ENCODE measurements around the gene OSCP1.
A peak's percentile ranks its signal among the peaks of the same experiment; 100 is the strongest.

OSCP1 gene

DNA sequence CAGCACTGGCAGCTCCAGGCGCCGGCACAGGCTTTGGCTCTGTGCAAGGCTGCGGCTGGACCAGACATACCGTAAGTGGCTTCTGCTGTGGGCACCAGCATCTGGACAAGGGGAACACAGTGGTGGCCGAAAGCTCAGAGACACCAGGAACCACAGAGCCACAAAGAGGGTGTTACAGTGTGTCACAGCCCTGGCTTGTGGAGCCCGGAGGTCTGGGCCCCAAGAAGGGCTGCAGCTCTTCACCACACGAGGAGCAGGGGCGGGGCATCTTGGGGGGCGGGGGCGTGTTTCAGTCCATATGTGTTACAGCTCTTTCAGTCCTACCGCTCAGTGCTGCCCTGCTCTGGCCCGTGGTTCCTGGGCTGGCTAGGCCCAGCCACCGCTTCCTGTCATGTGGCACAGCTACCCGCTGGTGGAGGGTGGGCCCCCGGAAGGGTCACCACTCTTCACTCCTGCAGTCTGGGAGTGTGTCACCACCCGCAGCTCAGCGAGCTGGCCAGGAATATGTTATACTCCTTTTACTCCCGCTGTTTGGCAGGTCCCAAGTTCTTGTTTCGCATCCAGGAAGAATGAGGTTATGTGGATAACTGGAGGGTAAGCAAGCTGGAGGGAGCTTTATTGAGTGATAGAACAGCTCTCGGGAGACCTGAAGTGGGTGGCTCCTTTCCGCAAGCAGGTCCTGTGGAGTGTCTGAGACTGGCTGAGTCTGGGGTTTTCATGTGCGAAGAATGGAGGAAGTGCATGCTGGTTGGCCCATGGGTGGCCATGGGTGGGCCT, 49.2 kb downstream of the OSCP1 start:
- no peak for DNase-seq

- DNase-seq = no peak
These were observed 49.8 kb downstream of the OSCP1 start for GRCh38 chr1:36400514-36400824.

DNA sequence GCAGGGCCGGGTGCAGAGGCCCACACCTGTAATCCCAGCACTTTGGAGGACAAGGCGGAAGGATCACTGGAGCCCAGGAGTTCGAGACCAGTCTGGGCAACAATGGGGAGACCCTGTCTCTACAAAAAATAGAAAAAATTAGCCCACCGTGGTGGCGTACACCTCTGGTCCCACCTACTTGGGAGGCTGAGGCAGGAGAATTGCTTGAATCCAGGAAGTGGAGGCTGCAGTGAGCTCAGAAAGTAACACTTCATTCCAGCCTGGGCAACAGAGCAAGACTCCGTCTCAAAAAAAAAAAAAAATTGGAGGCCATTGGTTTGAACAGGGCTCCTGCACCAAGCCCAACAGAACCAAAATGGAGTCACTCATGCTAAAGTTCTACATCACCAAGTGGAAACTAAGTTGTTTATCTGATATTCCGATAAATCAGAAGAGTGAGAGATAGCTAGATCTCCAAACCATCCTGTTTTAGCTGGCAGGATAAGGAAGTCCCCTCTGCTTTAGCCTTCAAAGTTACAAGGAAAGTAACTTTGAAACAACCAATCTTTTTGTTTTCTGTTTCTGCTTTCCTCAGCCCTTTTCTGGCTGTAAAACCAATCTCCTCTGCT, 51.8 kb downstream of the OSCP1 start:
- no peak for DNase-seq

GRCh38 chr1:36397378-36398230, 52.6 kb downstream of the OSCP1 start, which contains the start of gene LSM10:
LSM10 (minus strand) TSS chr1:36397908; CDS start chr1:36394129, 3,779 bp downstream.
- peak; percentile 73 to 88 (median 83) for DNase-seq

DNA sequence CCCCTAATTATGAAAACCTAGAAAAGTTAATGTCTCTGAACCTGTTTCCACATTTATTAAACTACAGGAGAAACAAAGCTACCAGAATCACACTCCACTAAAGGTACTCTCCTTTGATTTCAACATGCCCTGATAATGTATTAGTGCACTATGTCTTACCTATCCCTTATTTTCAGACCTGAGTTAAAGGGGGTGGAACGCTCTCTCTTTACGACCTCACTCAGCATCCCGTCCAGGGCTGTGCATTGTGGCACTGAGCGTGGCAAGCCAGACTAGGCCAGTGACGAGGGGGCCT, 53.2 kb downstream of the OSCP1 start:
- peak in 3 of 6 experiments; percentile 18 to 50 (median 30) for DNase-seq

GRCh38 chr1:36396359-36396758, 53.9 kb downstream of the OSCP1 start:
- no peak for DNase-seq

- DNase-seq = no peak
These were observed 56.6 kb downstream of the OSCP1 start for GRCh38 chr1:36393686-36394085.

- DNase-seq = no peak
These were observed 57.4 kb downstream of the OSCP1 start for GRCh38 chr1:36392836-36393235.

DNA sequence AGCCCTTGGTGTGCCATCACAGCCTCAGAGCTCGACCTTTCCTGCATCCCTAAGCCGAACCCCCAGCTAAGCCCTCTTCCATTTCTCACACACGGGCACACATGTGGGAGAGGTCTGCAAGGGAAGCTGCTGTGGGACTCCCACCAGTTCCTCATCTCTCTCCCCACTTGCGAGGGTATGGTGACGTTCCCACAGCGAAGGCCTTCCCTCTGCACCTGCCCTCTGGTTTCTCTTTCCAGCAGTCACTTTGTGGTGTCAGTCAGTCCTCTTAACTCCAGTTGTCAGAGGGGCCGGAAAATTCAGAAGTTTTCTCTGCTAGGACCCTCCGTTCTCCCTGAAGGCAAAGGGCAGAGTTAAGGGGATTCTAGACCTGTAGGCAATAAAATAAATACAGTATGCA, 59.0 kb downstream of the OSCP1 start:
- DNase-seq = no peak

DNA sequence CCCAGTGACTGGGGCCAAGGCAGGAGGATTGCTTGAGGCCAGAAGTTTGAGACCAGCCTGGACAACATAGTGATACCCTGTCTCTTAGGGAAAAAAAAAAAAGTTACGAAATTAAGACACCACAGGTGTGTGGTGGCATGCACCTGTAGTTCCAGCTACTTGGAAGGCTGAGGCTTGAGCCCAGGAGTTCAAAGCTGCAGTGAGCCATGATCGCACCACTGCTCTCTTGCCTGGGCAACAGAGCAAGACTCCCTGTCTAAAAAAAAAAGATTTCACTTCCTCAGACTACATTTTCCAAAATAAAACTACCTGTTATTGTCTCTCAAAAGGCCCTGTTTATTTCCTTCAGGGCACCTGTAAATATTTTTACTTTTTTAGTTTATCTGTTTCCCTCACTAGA, 59.8 kb downstream of the OSCP1 start:
- no peak for DNase-seq

GRCh38 chr1:36389999-36390398, 60.3 kb downstream of the OSCP1 start:
- no peak for DNase-seq

GRCh38 chr1:36389261-36389660, 61.0 kb downstream of the OSCP1 start:
- no peak for DNase-seq

- no peak for DNase-seq
These were observed 62.9 kb downstream of the OSCP1 start for GRCh38 chr1:36387141-36387949.

DNA sequence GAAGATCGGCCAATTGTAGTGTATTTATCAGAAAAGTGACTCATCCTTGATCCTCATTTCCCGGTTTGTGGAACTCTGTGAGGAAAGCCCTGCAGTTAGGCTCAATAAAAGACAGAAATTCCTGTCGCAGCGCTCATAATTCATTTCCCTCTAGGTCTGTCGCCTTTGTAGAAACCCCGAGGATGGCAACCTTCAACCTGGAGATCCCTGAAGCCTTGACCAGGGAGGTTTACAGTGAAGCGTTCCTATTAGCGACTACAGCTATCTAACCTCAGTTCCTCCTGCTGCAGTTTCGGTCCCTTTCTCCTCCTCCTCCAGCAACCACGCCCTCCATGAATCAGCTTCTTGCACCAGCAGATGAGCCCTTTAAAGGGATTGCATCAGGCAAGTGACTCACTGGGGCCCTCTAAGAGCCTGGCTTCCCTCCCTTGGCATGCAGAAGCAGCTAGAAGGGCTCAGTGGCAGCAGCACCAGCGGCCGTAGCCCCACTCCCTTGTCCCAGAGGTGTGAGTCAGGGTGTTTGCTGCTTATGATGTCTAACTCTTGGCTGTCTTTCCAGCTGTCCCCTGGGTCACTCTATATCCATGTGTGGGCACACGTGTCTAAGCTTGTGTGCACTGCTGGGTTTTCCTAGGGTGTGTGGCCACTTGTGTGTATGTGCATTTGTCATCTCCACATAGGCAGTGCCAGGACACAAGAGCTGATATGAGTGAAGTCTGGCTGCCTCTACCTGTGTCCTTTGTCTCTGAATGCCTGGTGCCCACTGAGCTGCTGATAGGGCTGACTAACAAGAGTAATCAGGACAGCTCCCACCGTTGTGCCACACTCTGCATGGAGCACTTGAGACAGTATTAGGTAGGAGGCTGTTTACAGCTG, 63.7 kb downstream of the OSCP1 start:
- DNase-seq = peak; percentile 32 to 73 (median 54)

DNA sequence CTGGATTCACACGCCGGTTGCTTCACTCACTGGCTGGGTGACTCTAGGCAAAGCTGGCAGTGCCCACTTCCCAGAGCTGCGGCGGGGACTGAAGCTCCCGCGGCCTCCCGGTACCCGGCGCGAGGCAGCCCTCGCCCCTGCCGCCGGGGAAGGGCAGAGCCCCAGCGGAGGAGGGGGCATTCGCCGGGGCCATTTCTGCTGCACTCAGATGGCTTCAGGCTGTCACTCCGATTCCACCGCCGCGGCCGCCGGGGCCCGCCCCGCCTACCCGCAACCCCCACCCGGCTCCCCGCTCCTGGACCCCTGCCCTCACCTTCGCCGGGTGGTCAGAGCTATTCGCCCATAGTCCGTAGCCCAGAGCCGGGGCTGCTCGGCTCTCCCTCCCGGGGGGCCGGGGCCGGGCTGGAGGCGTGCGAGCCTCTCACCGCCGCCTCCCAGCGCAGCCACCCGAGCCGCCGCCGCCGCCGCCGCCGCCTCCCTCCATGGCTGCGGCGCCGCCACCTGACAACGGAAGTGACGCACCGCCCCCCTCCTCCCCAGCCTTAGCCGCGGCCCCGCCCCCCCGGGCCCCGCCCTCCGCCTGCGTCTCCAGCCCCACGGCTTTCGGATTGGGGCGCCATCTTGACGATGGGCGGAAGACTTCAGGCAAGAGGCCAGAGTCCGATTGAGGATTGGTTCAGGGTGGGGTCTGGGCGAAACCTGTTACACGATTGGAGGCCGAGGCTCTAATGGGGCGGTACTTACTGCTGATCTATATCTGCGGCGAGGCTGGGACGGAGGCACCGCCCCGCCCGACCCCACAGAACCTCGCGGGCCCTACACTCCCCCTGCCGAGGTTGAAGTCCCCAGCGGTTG, 64.6 kb downstream of the OSCP1 start, which contains the start of gene STK40:
TSS of gene STK40 (minus strand) at position 515 of the 855 bp plus-strand sequence. CDS start 24,592 bp downstream, outside the sequence.
- peak; percentile 95 to 98 (median 96) for DNase-seq

GRCh38 chr1:36384542-36385409, 65.5 kb downstream of the OSCP1 start:
- peak in 5 of 6 experiments; percentile 39 to 68 (median 52) for DNase-seq

GRCh38 chr1:36383240-36383639, 67.0 kb downstream of the OSCP1 start:
- DNase-seq = no peak

DNA sequence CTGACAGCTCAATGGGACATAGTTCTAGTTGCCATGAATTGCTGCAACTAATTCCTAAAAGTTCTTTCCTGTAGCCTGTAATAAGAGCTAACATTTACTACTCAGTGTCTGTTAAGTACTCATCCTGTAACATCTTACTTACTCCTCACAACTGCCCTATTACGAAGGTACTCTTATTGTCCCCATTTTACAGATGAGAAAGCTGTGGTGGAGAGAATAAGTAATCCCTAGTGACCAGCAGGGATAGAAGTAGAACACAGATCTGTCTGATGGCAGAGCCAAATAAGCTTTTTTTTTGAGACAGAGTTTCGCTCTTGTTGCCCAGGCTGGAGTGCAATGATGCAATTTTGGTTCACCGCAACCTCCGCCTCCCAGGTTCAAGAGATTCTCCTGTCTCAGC, 67.6 kb downstream of the OSCP1 start:
- no peak for DNase-seq

GRCh38 chr1:36382231-36382630, 68.0 kb downstream of the OSCP1 start:
- DNase-seq = no peak

DNA sequence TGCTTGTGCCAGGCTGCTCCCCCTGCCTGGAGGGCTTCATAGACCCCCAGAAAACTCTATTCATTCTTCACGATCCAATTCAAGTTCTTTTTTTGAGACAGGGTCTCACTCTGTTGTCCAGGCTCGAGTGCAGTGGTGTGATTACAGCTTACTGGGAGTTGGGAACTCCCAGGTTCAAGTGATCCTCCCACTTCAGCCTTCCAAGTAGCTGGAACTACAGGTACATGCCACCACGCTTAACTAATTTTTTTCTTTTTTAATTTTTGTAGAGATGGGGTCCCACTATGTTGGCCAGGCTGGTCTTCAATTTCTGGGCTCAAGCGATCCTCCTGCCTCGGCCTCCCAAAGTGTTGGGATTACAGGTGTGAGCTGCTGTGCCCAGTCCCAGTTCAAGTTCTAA, 68.8 kb downstream of the OSCP1 start:
- no peak for DNase-seq
